ENCODE measurements around the gene F8.

GRCh38 chrX:155052738-155053498 lies 30.4 kb upstream of the F8 start:
- TF ChIP-seq CTCF (IDR thresholded peaks at IDR 0.05) (no peak), ZFX (IDR thresholded peaks at IDR 0.05; ENCODE audit: borderline replicate concordance) (no peak)
